Tibial nerve (tissue), 4 donors: Measurements from ENCODE around the gene THNSL1.

ENCODE experiments used
- CTCF ChIP-seq, 5 experiments: fragments of 200-600 bp in 3 of 5; fragments of 450-650 bp in 2 of 5; sonication (generic) in 3 of 5; IDR thresholded peaks; one replicate each; pipeline ENCODE4 v1.5.1; 2016 to 2019; ENCODE audit warnings: antibody characterized with exemption in 5 of 5, mild to moderate bottlenecking in 3 of 5, moderate library complexity in 2 of 5
- EP300 ChIP-seq, 2 donors: sonication (generic); formaldehyde crosslinking; IDR thresholded peaks; one replicate each; pipeline ENCODE4 v1.6.1; 2017; ENCODE audit warnings: antibody characterized with exemption in 2 of 2, mild to moderate bottlenecking in 1 of 2
- POLR2A ChIP-seq, 2 donors: fragments of 450-650 bp; IDR thresholded peaks; one replicate each; pipeline ENCODE4 v1.6.1; 2017; ENCODE audit warnings: antibody characterized with exemption in 2 of 2, mild to moderate bottlenecking in 2 of 2, moderate library complexity in 2 of 2

GRCh38 chr10:25072786-25073185 is 56.4 kb downstream of the THNSL1 start:
- TF ChIP-seq CTCF (IDR thresholded peaks at IDR 0.05) (no peak), POLR2A (IDR thresholded peaks at IDR 0.05) (no peak), EP300 (IDR thresholded peaks at IDR 0.05) (no peak)
